IMR-90 (cell line): Measurements from ENCODE around the gene SNAPC2.

Experiments
- CTCF ChIP-seq: conservative IDR thresholded peaks from 2 replicates; pipeline ENCODE4 v1.5.1; 2012; ENCODE audit warnings: mild to moderate bottlenecking, low read depth, low read length, improper control_type of control experiment
- FOS ChIP-seq: fragments of 150-350 bp; IDR thresholded peaks from 2 replicates; pipeline ENCODE4 v1.6.1; 2016; ENCODE audit warnings: low read depth, low read length
- MAFK ChIP-seq: IDR thresholded peaks from 2 replicates; pipeline ENCODE4 v1.6.1; 2012; ENCODE audit warnings: low read depth, low read length, improper control_type of control experiment
- MAZ ChIP-seq: IDR thresholded peaks from 2 replicates; pipeline ENCODE4 v1.6.1; 2012; ENCODE audit warnings: low read depth, mild to moderate bottlenecking, low read length, improper control_type of control experiment, moderate library complexity, borderline replicate concordance
- MXI1 ChIP-seq: IDR thresholded peaks from 2 replicates; pipeline ENCODE4 v1.6.1; 2012; ENCODE audit warnings: low read depth, mild to moderate bottlenecking, low read length, moderate library complexity, borderline replicate concordance
- NFE2L2 ChIP-seq: fragments of 150-350 bp; IDR thresholded peaks from 2 replicates; pipeline ENCODE4 v1.6.1; 2016; ENCODE audit warnings: low read depth, mild to moderate bottlenecking, low read length
- POLR2A ChIP-seq: IDR thresholded peaks from 2 replicates; pipeline ENCODE4 v1.6.1; 2012; ENCODE audit warnings: mild to moderate bottlenecking, low read depth, low read length
- RAD21 ChIP-seq: IDR thresholded peaks from 2 replicates; pipeline ENCODE4 v1.6.1; 2012; ENCODE audit warnings: low read length, improper control_type of control experiment
- RCOR1 ChIP-seq: IDR thresholded peaks from 2 replicates; pipeline ENCODE4 v1.6.1; 2012; ENCODE audit warnings: mild to moderate bottlenecking, low read length, improper control_type of control experiment; ENCODE audit not compliant: insufficient replicate concordance
- RFX5 ChIP-seq: IDR thresholded peaks from 2 replicates; pipeline ENCODE4 v1.8.0; 2012; ENCODE audit warnings: low read depth, mild to moderate bottlenecking, low read length, moderate library complexity
- SMC3 ChIP-seq: fragments of 150-350 bp; IDR thresholded peaks from 2 replicates; pipeline ENCODE4 v1.6.1; 2016; ENCODE audit warnings: low read depth, mild to moderate bottlenecking, antibody characterized with exemption, low read length, moderate library complexity
- USF2 ChIP-seq: fragments of 150-350 bp; IDR thresholded peaks from 2 replicates; pipeline ENCODE4 v1.6.1; 2017; ENCODE audit warnings: mild to moderate bottlenecking, antibody characterized with exemption, low read length, low read depth

- no peak for TF ChIP-seq MXI1
- no peak for TF ChIP-seq CTCF
- no peak for TF ChIP-seq USF2
- TF ChIP-seq SMC3: no peak
- TF ChIP-seq NFE2L2: no peak
- TF ChIP-seq POLR2A: no peak
- no peak for TF ChIP-seq MAZ
- no peak for TF ChIP-seq RAD21
- TF ChIP-seq RFX5: no peak
- TF ChIP-seq RCOR1: no peak
- no peak for TF ChIP-seq FOS
- no peak for TF ChIP-seq MAFK
These were observed 36.2 kb upstream of the SNAPC2 start for GRCh38 chr19:7883796-7884570.
